Osteocyte (in vitro differentiated cells): Measurements from ENCODE around the gene ME3. TPM values are rescaled to one million over a fixed set of nuclear protein-coding genes. Genes with fewer than 3 reads are reported as not detected.
"Not testable (repeated sequence)": the region's sequence is repeated elsewhere in the genome, so short reads cannot be mapped to it uniquely, and the experiment has no call there.

Experiments used
- DNase-seq: peaks from one replicate; pipeline ENCODE4 v3.0.0; 2021; ENCODE audit warnings: mixed read lengths; ENCODE audit not compliant: unreplicated experiment; ENCODE audit errors: extremely low spot score
- H3K27ac Mint-ChIP-seq: one replicate; pipeline ENCODE4 v1.8.0; 2021; ENCODE audit warnings: mild to moderate bottlenecking, mixed read lengths; ENCODE audit not compliant: unreplicated experiment
- H3K27me3 Mint-ChIP-seq: one replicate; pipeline ENCODE4 v1.8.0; 2021; ENCODE audit warnings: mixed read lengths; ENCODE audit not compliant: unreplicated experiment
- H3K36me3 Mint-ChIP-seq: one replicate; pipeline ENCODE4 v1.8.0; 2021; ENCODE audit warnings: mixed read lengths; ENCODE audit not compliant: unreplicated experiment
- H3K4me1 Mint-ChIP-seq: one replicate; pipeline ENCODE4 v1.8.0; 2021; ENCODE audit warnings: mixed read lengths; ENCODE audit not compliant: unreplicated experiment
- H3K4me3 Mint-ChIP-seq: one replicate; pipeline ENCODE4 v1.8.0; 2021; ENCODE audit warnings: mild to moderate bottlenecking, moderate library complexity, mixed read lengths; ENCODE audit not compliant: unreplicated experiment
- H3K9me3 Mint-ChIP-seq: one replicate; pipeline ENCODE4 v1.8.0; 2021; ENCODE audit warnings: mixed read lengths; ENCODE audit not compliant: unreplicated experiment
- total RNA-seq: library from RNA; stranded (reverse); gene quantifications from 2 replicates; pipeline ENCODE4 v1.2.1, GENCODE V29; 2021
- TF ChIP-seq, protein P1 (sequence below): fragments of 200-600 bp; sonication (generic); IDR thresholded peaks from 2 replicates; pipeline ENCODE4 v1.5.0; 2021; ENCODE audit warnings: antibody characterized with exemption, mild to moderate bottlenecking, moderate library complexity

ME3 gene
- total RNA-seq, 1 donor from 2014 or later: 19.5 TPM

DNA sequence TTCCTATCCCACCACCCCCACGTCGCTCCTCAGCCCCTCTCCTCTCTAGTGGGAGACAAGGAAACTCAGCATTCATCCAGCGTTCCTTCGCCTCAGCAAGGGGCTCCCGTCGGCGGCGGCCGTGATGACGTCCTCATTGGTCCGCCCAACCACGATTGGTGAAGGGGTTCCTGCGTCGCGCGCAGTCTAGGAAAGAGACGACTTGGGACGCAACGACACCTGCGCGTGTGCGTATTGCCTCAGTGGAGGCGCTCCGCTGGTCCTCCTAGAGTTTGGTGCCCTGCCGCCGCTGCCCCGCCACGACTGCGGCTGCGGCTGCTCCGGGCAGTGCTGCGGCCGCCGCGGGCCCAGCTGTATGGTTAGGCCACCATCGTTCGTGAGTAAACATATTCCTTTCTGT, 241.2 kb downstream of the ME3 start:
- H3K27me3 Mint-ChIP-seq: no peaks in the 10 kb centered on the region
- H3K36me3 Mint-ChIP-seq: peaks cover 17% of the 10 kb centered on the region
- no peak overlapping the region for H3K4me3 Mint-ChIP-seq
- no peaks in the 10 kb centered on the region for H3K4me1 Mint-ChIP-seq
- DNase-seq: no peak
- H3K27ac Mint-ChIP-seq: no peak overlapping the region
- H3K9me3 Mint-ChIP-seq: peaks cover 18% of the 10 kb centered on the region
- TF ChIP-seq, protein P1, sequence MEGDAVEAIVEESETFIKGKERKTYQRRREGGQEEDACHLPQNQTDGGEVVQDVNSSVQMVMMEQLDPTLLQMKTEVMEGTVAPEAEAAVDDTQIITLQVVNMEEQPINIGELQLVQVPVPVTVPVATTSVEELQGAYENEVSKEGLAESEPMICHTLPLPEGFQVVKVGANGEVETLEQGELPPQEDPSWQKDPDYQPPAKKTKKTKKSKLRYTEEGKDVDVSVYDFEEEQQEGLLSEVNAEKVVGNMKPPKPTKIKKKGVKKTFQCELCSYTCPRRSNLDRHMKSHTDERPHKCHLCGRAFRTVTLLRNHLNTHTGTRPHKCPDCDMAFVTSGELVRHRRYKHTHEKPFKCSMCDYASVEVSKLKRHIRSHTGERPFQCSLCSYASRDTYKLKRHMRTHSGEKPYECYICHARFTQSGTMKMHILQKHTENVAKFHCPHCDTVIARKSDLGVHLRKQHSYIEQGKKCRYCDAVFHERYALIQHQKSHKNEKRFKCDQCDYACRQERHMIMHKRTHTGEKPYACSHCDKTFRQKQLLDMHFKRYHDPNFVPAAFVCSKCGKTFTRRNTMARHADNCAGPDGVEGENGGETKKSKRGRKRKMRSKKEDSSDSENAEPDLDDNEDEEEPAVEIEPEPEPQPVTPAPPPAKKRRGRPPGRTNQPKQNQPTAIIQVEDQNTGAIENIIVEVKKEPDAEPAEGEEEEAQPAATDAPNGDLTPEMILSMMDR: no peak

DNA sequence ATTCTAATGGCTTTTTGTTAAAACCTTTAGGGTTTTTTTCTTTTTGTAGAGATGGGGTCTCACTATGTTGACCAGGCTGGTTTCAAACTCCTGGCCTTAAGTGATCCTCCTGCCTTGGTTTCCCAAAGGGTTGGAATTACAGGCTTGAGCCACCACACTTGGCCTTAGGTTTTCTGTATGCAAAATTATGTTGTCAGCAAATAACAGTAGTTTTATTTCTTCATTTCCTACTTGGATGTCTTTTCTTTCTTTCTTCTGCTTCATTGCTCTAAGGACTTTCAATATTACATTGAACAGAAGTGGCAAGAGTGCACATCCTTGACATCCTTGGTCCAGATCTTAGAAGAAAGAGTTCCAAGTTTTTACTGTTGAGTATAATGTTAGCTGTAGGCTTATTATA, 245.0 kb downstream of the ME3 start:
- peaks cover 12% of the 10 kb centered on the region for H3K36me3 Mint-ChIP-seq
- H3K27me3 Mint-ChIP-seq: no peaks in the 10 kb centered on the region
- TF ChIP-seq, protein P1: no peak
- H3K9me3 Mint-ChIP-seq: peaks cover 22% of the 10 kb centered on the region
- H3K27ac Mint-ChIP-seq: no peak overlapping the region
- H3K4me1 Mint-ChIP-seq: peaks cover 10% of the 10 kb centered on the region
- H3K4me3 Mint-ChIP-seq: no peak overlapping the region
- no peak for DNase-seq

DNA sequence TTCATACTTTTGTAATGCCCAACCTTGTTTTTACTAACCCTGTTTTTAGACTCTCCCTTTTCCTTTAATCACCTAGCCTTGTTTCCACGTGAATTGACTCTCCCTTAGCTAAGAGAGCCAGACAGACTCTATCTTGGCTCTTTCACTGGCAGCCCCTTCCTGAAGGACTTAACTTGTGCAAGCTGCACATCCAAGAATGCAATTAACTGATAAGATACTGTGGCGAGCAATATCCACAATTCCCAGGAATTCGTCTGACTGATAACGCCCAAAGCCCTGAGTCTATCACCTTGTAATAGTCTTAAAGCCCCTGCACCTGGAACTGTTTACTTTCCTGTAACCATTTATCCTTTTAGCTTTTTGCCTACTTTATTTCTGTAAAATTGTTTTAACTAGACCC, 248.9 kb downstream of the ME3 start:
- peaks cover 10% of the 10 kb centered on the region for H3K4me1 Mint-ChIP-seq
- H3K4me3 Mint-ChIP-seq, DNase-seq, H3K27me3 Mint-ChIP-seq, H3K27ac Mint-ChIP-seq: not testable (repeated sequence)
- H3K36me3 Mint-ChIP-seq: peaks cover 13% of the 10 kb centered on the region
- peaks cover 22% of the 10 kb centered on the region for H3K9me3 Mint-ChIP-seq

DNA sequence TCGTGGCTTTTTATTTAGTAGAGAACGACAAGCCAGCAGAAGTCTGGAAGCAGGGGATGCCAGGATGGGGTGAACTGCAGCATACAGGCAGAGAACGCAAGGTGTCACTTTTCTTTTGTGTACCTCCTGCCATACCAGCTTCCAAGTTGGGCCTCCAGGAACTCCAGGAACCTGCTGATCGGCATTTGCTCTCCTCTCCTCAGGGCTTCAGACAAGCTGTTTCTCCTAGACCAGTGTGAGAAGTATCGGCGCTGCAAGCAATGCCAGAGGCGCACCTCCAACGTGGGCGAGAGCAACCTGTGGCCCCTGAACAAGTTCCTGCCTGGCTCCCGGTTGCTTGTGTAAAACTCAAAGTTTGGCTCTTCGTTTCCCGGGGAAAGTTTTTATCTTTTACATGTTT, 250.0 kb downstream of the ME3 start:
- DNase-seq: no peak
- Mint-ChIP-seq H3K27me3 (no peaks in the 10 kb centered on the region), H3K4me1 (peaks cover 10% of the 10 kb centered on the region), H3K27ac (no peak overlapping the region), H3K9me3 (peaks cover 15% of the 10 kb centered on the region), H3K4me3 (no peak overlapping the region), H3K36me3 (peaks cover 11% of the 10 kb centered on the region)
- TF ChIP-seq, protein P1: no peak

DNA sequence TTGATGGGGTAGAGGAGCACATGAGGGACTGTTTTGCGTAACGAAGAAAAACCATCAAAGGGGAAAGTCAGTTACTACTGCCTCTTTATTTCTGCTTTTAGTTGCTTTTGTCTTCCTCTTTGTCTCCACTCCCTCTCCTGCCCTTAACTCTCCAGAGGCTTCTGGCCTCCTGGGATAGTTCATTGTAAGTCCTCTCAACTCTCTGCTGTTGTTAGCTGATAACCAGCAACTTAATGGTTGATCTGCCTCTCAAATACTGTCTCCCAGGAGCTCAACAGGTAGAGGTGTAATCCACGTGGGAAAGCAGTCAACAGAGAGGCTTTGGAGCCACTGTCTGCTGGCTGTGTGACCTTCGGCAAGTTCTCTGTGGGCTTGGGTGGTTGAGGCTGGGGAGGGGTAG, 250.5 kb downstream of the ME3 start:
- H3K4me1 Mint-ChIP-seq: peaks cover 10% of the 10 kb centered on the region
- H3K4me3 Mint-ChIP-seq: no peak overlapping the region
- TF ChIP-seq, protein P1: no peak
- no peaks in the 10 kb centered on the region for H3K27me3 Mint-ChIP-seq
- peaks cover 8% of the 10 kb centered on the region for H3K36me3 Mint-ChIP-seq
- DNase-seq: no peak
- H3K9me3 Mint-ChIP-seq: peaks cover 11% of the 10 kb centered on the region
- no peak overlapping the region for H3K27ac Mint-ChIP-seq

DNA sequence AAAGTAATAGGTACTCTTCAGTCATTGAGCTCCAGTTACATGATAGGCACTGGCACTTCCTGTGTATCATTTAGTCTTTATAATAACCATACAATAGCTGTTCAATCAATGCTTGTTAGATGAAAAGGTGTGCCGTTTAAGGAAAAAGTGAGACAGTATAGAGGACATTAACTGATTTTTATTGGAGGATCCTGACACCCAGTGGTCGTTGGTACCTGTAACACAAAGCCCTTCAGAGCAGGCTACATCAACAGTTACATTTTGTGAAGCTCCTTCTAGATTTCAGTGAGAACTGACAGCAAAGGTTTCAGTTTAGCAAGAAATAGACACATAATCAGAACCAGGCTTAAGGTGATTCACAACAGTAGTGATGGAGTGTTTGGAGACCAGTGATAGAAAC, 253.5 kb downstream of the ME3 start:
- peaks cover 6% of the 10 kb centered on the region for H3K4me1 Mint-ChIP-seq
- TF ChIP-seq, protein P1: peak; percentile 47
- no peaks in the 10 kb centered on the region for H3K27me3 Mint-ChIP-seq
- no peak overlapping the region for H3K27ac Mint-ChIP-seq
- DNase-seq: no peak
- H3K36me3 Mint-ChIP-seq: peaks cover 2% of the 10 kb centered on the region
- H3K9me3 Mint-ChIP-seq: no peaks in the 10 kb centered on the region
- no peak overlapping the region for H3K4me3 Mint-ChIP-seq
